ENCODE data around the gene CUX1. TPM values are rescaled to one million over a fixed set of nuclear protein-coding genes. Genes with fewer than 3 reads are reported as not detected.
A peak's percentile ranks its signal among the peaks of the same experiment; 100 is the strongest.

CUX1 gene
- total RNA-seq, 1 experiment from 2014 or later = 53.5 TPM

DNA sequence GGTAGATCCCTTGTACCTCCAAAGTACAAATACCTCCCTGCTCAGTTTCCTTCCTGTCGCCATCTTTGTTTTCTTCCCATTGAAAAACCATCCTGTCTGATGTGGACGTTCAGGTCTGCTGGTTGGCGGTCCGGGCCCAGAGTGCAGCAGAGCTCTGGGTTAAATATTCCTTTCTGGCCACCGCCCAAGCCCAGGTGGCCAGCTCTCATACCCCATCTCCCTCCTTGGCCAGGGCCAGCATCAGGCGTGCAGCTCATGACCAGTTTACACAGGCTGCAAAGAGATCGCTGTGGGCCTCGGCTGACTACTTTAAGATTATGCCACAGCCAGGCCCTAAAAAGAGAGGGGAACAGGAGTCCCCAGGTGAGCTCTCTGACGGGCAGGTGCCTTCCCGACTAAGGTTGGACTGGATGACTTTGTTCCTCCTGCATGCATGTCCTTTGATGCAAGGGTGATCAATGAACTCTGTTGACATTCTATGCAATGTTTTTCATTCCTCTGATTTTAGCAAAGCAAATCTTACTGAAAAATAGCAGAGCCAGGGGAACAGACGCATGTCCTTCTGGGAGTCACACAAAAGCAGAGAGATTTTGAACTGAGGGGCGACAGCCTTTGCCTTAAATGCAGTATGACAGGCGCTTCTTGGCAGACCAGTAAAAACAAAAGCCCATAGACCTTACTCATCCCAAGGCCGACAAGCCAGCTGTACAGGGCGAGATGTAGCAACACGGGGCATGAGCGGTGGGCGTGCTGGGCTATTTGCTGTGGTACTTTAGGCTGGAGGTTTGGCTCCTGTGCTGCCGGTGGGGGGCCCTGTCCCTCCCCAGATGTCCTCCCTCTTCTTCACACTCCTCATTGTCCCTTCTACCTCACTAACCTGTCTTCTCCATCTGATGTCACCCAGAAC is 435.9 kb downstream of the CUX1 start:
- H3K9me3 Mint-ChIP-seq = no peaks in the 10 kb centered on the region
- no peak overlapping the region for H2BK120ac ChIP-seq (ENCODE audit: low read depth, low read length, poor library complexity, severe bottlenecking)
- WGBS (ENCODE audit: extremely low coverage, insufficient read length, low lambda C conversion rate) = no CpG with 5 or more reads among the region's 19 CpGs
- no peak overlapping the region for H3K4me3 Mint-ChIP-seq
- no peak overlapping the region for H3K23ac ChIP-seq (ENCODE audit: insufficient read length, low read depth, low read length)
- no peak overlapping the region for H2BK15ac ChIP-seq (ENCODE audit: low read depth, low read length)
- H2BK5ac ChIP-seq (ENCODE audit: insufficient read length, low read length) = no peak overlapping the region
- H3K18ac ChIP-seq (ENCODE audit: insufficient read length, low read depth, low read length) = no peak overlapping the region
- H3K23me2 ChIP-seq (ENCODE audit: insufficient read length, low read depth, low read length, poor library complexity, severe bottlenecking) = no peaks in the 10 kb centered on the region
- no peaks in the 10 kb centered on the region for H3K27me3 ChIP-seq (ENCODE audit: insufficient read depth, low read length)
- H3K4me1 Mint-ChIP-seq = peaks cover 4 to 9% of the 10 kb centered on the region in 2 experiments; a peak in 3 of 4 replicates
- H2AK5ac ChIP-seq (ENCODE audit: insufficient read length, low read length) = no peak overlapping the region
- no peak overlapping the region for H3K9ac ChIP-seq (ENCODE audit: extremely low read depth, insufficient read length, low read length)
- no peak for DNase-seq
- no peak overlapping the region for H4K91ac ChIP-seq (ENCODE audit: insufficient read length, low read depth, low read length)
- no peak overlapping the region; the same call in 1 of the 2 replicates for H3K14ac ChIP-seq (ENCODE audit: insufficient read depth, low read length)
- TF ChIP-seq, protein P1, sequence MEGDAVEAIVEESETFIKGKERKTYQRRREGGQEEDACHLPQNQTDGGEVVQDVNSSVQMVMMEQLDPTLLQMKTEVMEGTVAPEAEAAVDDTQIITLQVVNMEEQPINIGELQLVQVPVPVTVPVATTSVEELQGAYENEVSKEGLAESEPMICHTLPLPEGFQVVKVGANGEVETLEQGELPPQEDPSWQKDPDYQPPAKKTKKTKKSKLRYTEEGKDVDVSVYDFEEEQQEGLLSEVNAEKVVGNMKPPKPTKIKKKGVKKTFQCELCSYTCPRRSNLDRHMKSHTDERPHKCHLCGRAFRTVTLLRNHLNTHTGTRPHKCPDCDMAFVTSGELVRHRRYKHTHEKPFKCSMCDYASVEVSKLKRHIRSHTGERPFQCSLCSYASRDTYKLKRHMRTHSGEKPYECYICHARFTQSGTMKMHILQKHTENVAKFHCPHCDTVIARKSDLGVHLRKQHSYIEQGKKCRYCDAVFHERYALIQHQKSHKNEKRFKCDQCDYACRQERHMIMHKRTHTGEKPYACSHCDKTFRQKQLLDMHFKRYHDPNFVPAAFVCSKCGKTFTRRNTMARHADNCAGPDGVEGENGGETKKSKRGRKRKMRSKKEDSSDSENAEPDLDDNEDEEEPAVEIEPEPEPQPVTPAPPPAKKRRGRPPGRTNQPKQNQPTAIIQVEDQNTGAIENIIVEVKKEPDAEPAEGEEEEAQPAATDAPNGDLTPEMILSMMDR (conservative IDR thresholded peaks at IDR 0.05) = no peak
- H3K56ac ChIP-seq (ENCODE audit: insufficient read length, low read depth, low read length) = no peak overlapping the region
- no peak overlapping the region for H3T11ph ChIP-seq (ENCODE audit: low read length)
- no peak overlapping the region for H3K4ac ChIP-seq (ENCODE audit: low read depth, low read length)
- H4K8ac ChIP-seq (replicated peaks; ENCODE audit: insufficient read length, low read depth, low read length) = no peak overlapping the region
- H3K79me1 ChIP-seq (ENCODE audit: insufficient read depth, low read depth, low read length, poor library complexity, severe bottlenecking) = no peaks in the 10 kb centered on the region
- H4K5ac ChIP-seq (ENCODE audit: insufficient read length, low read depth, low read length) = no peak overlapping the region
- no peak overlapping the region for H3K4me2 ChIP-seq (ENCODE audit: insufficient read depth, insufficient read length, low read length)
- no peaks in the 10 kb centered on the region; the same call in 1 of the 2 replicates for H3K4me1 ChIP-seq (ENCODE audit: insufficient read depth, low read length)
- H3K27ac Mint-ChIP-seq = peak overlapping the region in 1 of 3 experiments; percentile 81; a peak in 3 of 7 replicates
- no peaks in the 10 kb centered on the region for H3K79me2 ChIP-seq (ENCODE audit: insufficient read depth, low read length)
- no peaks in the 10 kb centered on the region for H3K9me3 ChIP-seq (ENCODE audit: control insufficient read depth, low read depth, low read length)
- no peak overlapping the region for H2BK12ac ChIP-seq (ENCODE audit: insufficient read length, low read depth, low read length)
- H4K20me1 ChIP-seq (ENCODE audit: control insufficient read depth, insufficient read depth, insufficient read length) = no peaks in the 10 kb centered on the region
- H3K27me3 Mint-ChIP-seq (ENCODE audit: low read depth) = no peaks in the 10 kb centered on the region
- no peak overlapping the region for H2BK20ac ChIP-seq (ENCODE audit: low read depth, low read length, poor library complexity, severe bottlenecking)
- peaks cover 2 to 15% (median 13%) of the 10 kb centered on the region in 3 experiments; a peak in 5 of 7 replicates for H3K36me3 Mint-ChIP-seq (ENCODE audit: insufficient read depth in 1 of 3, low read depth in 3 of 3)
- H3K27ac ChIP-seq (ENCODE audit: insufficient read length, low read depth, low read length) = no peak overlapping the region
- no peak overlapping the region for H2AFZ ChIP-seq (ENCODE audit: low read length)

All from H9 (cell line).